HG03039 (cell line): ENCODE data around the gene LAMB1.
A peak's percentile ranks its signal among the peaks of the same experiment; 100 is the strongest.
"Not testable (repeated sequence)": the region's sequence is repeated elsewhere in the genome, so short reads cannot be mapped to it uniquely, and the experiment has no call there.

Experiments
- ATAC-seq: cut with Tn5 transposase; IDR thresholded peaks from one replicate; pipeline ENCODE4 v1.9.1; 2021; ENCODE audit warnings: mild to moderate bottlenecking, moderate library complexity; ENCODE audit not compliant: unreplicated experiment

Gene LAMB1

GRCh38 chr7:107922886-107923285 is 80.1 kb downstream of the LAMB1 start:
- no peak for ATAC-seq

GRCh38 chr7:107921826-107922225 is 81.1 kb downstream of the LAMB1 start:
- ATAC-seq: not testable (repeated sequence)

- ATAC-seq: no peak
These were observed 82.8 kb downstream of the LAMB1 start for GRCh38 chr7:107920048-107920772.

GRCh38 chr7:107918948-107919347 is 84.0 kb downstream of the LAMB1 start:
- ATAC-seq: no peak

GRCh38 chr7:107917763-107918651 is 85.0 kb downstream of the LAMB1 start:
- ATAC-seq: peak; percentile 75

GRCh38 chr7:107915541-107915940 is 87.4 kb downstream of the LAMB1 start:
- ATAC-seq: no peak

- no peak for ATAC-seq
These were observed 88.1 kb downstream of the LAMB1 start for GRCh38 chr7:107914831-107915230.

- no peak for ATAC-seq
These were observed 89.1 kb downstream of the LAMB1 start for GRCh38 chr7:107913851-107914250.

- no peak for ATAC-seq
These were observed 91.0 kb downstream of the LAMB1 start for GRCh38 chr7:107911981-107912380.

- ATAC-seq: no peak
These were observed 93.5 kb downstream of the LAMB1 start for GRCh38 chr7:107909445-107909844.

- no peak for ATAC-seq
These were observed 95.2 kb downstream of the LAMB1 start for GRCh38 chr7:107907790-107908189.

GRCh38 chr7:107902381-107902780 is 100.6 kb downstream of the LAMB1 start:
- ATAC-seq: no peak

- ATAC-seq: no peak
These were observed 102.4 kb downstream of the LAMB1 start for GRCh38 chr7:107900496-107901015.

- no peak for ATAC-seq
These were observed 103.9 kb downstream of the LAMB1 start for GRCh38 chr7:107898997-107899594.

GRCh38 chr7:107892367-107892741 is 110.6 kb downstream of the LAMB1 start:
- ATAC-seq: not testable (repeated sequence)

- ATAC-seq: peak; percentile 13
These were observed 111.2 kb downstream of the LAMB1 start for GRCh38 chr7:107891636-107892366.

GRCh38 chr7:107890962-107891635 is 111.9 kb downstream of the LAMB1 start, which contains the start of gene DLD:
Gene DLD (plus strand): TSS chr7:107891183. CDS start chr7:107891251, 68 bp downstream.
- peak; percentile 99 for ATAC-seq

GRCh38 chr7:107890493-107890961 is 112.4 kb downstream of the LAMB1 start:
- ATAC-seq: no peak

- no peak for ATAC-seq
These were observed 113.0 kb downstream of the LAMB1 start for GRCh38 chr7:107889992-107890391.

- not testable (repeated sequence) for ATAC-seq
These were observed 115.1 kb downstream of the LAMB1 start for GRCh38 chr7:107887827-107888226.
